ENCODE measurements around the gene CD151. TPM values are rescaled to one million over a fixed set of nuclear protein-coding genes. Genes with fewer than 3 reads are reported as not detected.

CD151 gene
- total and polyA plus RNA-seq, 4 donors, result 620 to 1,186 (median 771) TPM

GRCh38 chr11:790721-791564 is 41.8 kb upstream of the CD151 start:
- ATAC-seq (ENCODE audit: low FRiP score) (no peak), DNase-seq (no peak)
- H3K27me3 ChIP-seq (ENCODE audit: control insufficient read depth in 1 of 2, insufficient read depth in 2 of 2, low read length in 1 of 2), result no peaks in the 10 kb centered on the region
- H3K9me3 ChIP-seq (ENCODE audit: control insufficient read depth, low read length), result no peaks in the 10 kb centered on the region
- intact Hi-C loops (cut with DNase I), result no loop called here
- H3K4me1 ChIP-seq (ENCODE audit: control insufficient read depth in 1 of 2, insufficient read depth in 2 of 2, low read length in 2 of 2), result no peaks in the 10 kb centered on the region
- no peak overlapping the region for H3K27ac ChIP-seq (ENCODE audit: low read depth in 1 of 2, low read length in 2 of 2)
- 63 to 67% methylated on average over 17 to 18 of the region's 18 CpGs for WGBS, 2 donors
- H3K4me3 ChIP-seq (ENCODE audit: low read length in 2 of 2), result no peak overlapping the region
- H3K36me3 ChIP-seq (ENCODE audit: control insufficient read depth in 1 of 2, insufficient read depth in 2 of 2, low read length in 1 of 2), result no peaks in the 10 kb centered on the region

GRCh38 chr11:791658-792534 is 40.9 kb upstream of the CD151 start:
- 94% methylated on average over 46 to 49 of the region's 49 CpGs for WGBS, 2 donors
- no peaks in the 10 kb centered on the region for H3K9me3 ChIP-seq (ENCODE audit: control insufficient read depth, low read length)
- no peak overlapping the region for H3K4me3 ChIP-seq (ENCODE audit: low read length in 2 of 2)
- no peak overlapping the region for H3K27ac ChIP-seq (ENCODE audit: low read depth in 1 of 2, low read length in 2 of 2)
- no peaks in the 10 kb centered on the region for H3K36me3 ChIP-seq (ENCODE audit: control insufficient read depth in 1 of 2, insufficient read depth in 2 of 2, low read length in 1 of 2)
- H3K27me3 ChIP-seq (ENCODE audit: control insufficient read depth in 1 of 2, insufficient read depth in 2 of 2, low read length in 1 of 2), result no peaks in the 10 kb centered on the region
- DNase-seq (no peak), ATAC-seq (ENCODE audit: low FRiP score) (no peak)
- H3K4me1 ChIP-seq (ENCODE audit: control insufficient read depth in 1 of 2, insufficient read depth in 2 of 2, low read length in 2 of 2), result no peaks in the 10 kb centered on the region
- intact Hi-C loops (cut with DNase I), result no loop called here

DNA sequence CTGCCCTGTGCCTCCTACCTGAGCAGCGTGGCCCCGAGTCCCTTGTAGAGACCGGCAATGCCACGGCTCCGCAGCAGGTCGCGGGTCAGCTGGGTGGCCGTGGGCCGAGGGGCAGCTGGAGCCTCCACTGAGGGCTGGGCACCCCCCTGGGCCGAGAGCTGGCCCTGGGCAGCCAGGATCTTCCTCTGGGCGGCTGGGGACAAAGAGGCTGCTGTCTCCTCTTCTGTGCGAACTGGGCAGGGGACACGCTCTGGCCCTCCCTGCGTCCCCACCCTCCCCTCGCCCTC is 40.3 kb upstream of the CD151 start:
- 93 to 94% methylated on average over 8 to 15 of the region's 15 CpGs for WGBS, 2 donors
- H3K27ac ChIP-seq (ENCODE audit: low read depth in 1 of 2, low read length in 2 of 2), result no peak overlapping the region
- intact Hi-C loops (cut with DNase I), result no loop called here
- H3K27me3 ChIP-seq (ENCODE audit: control insufficient read depth in 1 of 2, insufficient read depth in 2 of 2, low read length in 1 of 2), result no peaks in the 10 kb centered on the region
- no peak overlapping the region for H3K4me3 ChIP-seq (ENCODE audit: low read length in 2 of 2)
- no peaks in the 10 kb centered on the region for H3K4me1 ChIP-seq (ENCODE audit: control insufficient read depth in 1 of 2, insufficient read depth in 2 of 2, low read length in 2 of 2)
- H3K36me3 ChIP-seq (ENCODE audit: control insufficient read depth in 1 of 2, insufficient read depth in 2 of 2, low read length in 1 of 2), result no peaks in the 10 kb centered on the region
- ATAC-seq (ENCODE audit: low FRiP score), result no peak
- no peaks in the 10 kb centered on the region for H3K9me3 ChIP-seq (ENCODE audit: control insufficient read depth, low read length)
- no peak for DNase-seq

- no peaks in the 10 kb centered on the region for H3K4me1 ChIP-seq (ENCODE audit: control insufficient read depth in 1 of 2, insufficient read depth in 2 of 2, low read length in 2 of 2)
- no peaks in the 10 kb centered on the region for H3K36me3 ChIP-seq (ENCODE audit: control insufficient read depth in 1 of 2, insufficient read depth in 2 of 2, low read length in 1 of 2)
- intact Hi-C loops (cut with DNase I), result no loop called here
- no peak overlapping the region for H3K4me3 ChIP-seq (ENCODE audit: low read length in 2 of 2)
- H3K27me3 ChIP-seq (ENCODE audit: control insufficient read depth in 1 of 2, insufficient read depth in 2 of 2, low read length in 1 of 2), result no peaks in the 10 kb centered on the region
- DNase-seq (no peak), ATAC-seq (ENCODE audit: low FRiP score) (no peak)
- H3K27ac ChIP-seq (ENCODE audit: low read depth in 1 of 2, low read length in 2 of 2), result no peak overlapping the region
- WGBS, 2 donors, result 91 to 95% methylated on average over 13 of the region's 13 CpGs
- no peaks in the 10 kb centered on the region for H3K9me3 ChIP-seq (ENCODE audit: control insufficient read depth, low read length)
Observed at GRCh38 chr11:792873-793272, 39.9 kb upstream of the CD151 start.

GRCh38 chr11:793556-793955 is 39.2 kb upstream of the CD151 start:
- ATAC-seq (ENCODE audit: low FRiP score), result no peak
- 84 to 85% methylated on average over 7 of the region's 7 CpGs for WGBS, 2 donors
- Histone ChIP-seq H3K36me3 (ENCODE audit: control insufficient read depth in 1 of 2, insufficient read depth in 2 of 2, low read length in 1 of 2) (no peaks in the 10 kb centered on the region), H3K4me3 (ENCODE audit: low read length in 2 of 2) (no peak overlapping the region), H3K9me3 (ENCODE audit: control insufficient read depth, low read length) (no peaks in the 10 kb centered on the region), H3K27ac (ENCODE audit: low read depth in 1 of 2, low read length in 2 of 2) (no peak overlapping the region), H3K27me3 (ENCODE audit: control insufficient read depth in 1 of 2, insufficient read depth in 2 of 2, low read length in 1 of 2) (no peaks in the 10 kb centered on the region), H3K4me1 (ENCODE audit: control insufficient read depth in 1 of 2, insufficient read depth in 2 of 2, low read length in 2 of 2) (no peaks in the 10 kb centered on the region)
- DNase-seq, result no peak
- intact Hi-C loops (cut with DNase I), result no loop called here

DNA sequence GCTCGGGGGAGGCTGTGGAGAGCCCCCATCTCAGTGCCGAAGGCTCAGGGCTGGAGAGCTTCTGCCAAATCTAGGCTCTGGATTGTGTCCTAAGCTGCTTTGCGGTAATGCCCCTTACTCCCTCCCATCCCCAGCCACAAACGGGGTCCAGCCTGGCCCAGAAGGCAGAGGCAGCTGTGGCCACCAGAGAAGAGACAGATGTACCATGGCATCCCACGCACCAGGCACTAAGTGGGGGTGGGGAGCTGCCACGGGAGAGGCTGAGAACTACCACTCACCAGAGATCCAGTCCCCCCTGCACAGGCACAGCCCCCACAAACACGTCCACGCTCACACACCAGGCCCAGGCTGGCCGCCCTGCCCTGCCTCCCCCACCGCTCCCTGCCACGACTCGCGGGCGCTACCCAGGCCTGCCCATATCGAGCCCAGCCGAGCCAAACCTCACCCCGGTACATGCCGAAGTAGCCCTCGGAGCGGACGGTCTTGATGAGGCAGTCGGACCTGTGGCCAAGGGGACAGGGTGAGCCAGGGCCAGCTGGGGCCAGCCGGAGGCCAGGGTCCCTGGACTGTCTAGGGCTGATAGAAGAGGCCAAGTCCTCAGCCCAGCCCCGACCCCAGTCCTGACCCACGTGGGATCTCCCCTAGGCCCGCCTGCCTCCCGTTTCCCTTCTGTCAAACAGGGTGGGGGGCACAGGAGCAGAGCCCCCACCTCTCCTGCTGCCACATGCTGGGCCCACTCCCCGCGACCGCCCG is 38.6 kb upstream of the CD151 start:
- whole genome bisulfite sequencing, 2 donors, result 92 to 93% methylated on average over 30 to 31 of the region's 31 CpGs
- no peaks in the 10 kb centered on the region for H3K9me3 ChIP-seq (ENCODE audit: control insufficient read depth, low read length)
- DNase-seq, result no peak
- ATAC-seq (ENCODE audit: low FRiP score), result no peak
- H3K36me3 ChIP-seq (ENCODE audit: control insufficient read depth in 1 of 2, insufficient read depth in 2 of 2, low read length in 1 of 2), result no peaks in the 10 kb centered on the region
- no peak overlapping the region for H3K27ac ChIP-seq (ENCODE audit: low read depth in 1 of 2, low read length in 2 of 2)
- no peak overlapping the region for H3K4me3 ChIP-seq (ENCODE audit: low read length in 2 of 2)
- no peaks in the 10 kb centered on the region for H3K4me1 ChIP-seq (ENCODE audit: control insufficient read depth in 1 of 2, insufficient read depth in 2 of 2, low read length in 2 of 2)
- H3K27me3 ChIP-seq (ENCODE audit: control insufficient read depth in 1 of 2, insufficient read depth in 2 of 2, low read length in 1 of 2), result no peaks in the 10 kb centered on the region
- intact Hi-C loops (cut with DNase I), result no loop called here

- no peaks in the 10 kb centered on the region for H3K36me3 ChIP-seq (ENCODE audit: control insufficient read depth in 1 of 2, insufficient read depth in 2 of 2, low read length in 1 of 2)
- H3K27me3 ChIP-seq (ENCODE audit: control insufficient read depth in 1 of 2, insufficient read depth in 2 of 2, low read length in 1 of 2), result no peaks in the 10 kb centered on the region
- no peak overlapping the region for H3K4me3 ChIP-seq (ENCODE audit: low read length in 2 of 2)
- ATAC-seq (ENCODE audit: low FRiP score) (no peak), DNase-seq (no peak)
- no peaks in the 10 kb centered on the region for H3K4me1 ChIP-seq (ENCODE audit: control insufficient read depth in 1 of 2, insufficient read depth in 2 of 2, low read length in 2 of 2)
- intact Hi-C loops (cut with DNase I), result no loop called here
- WGBS, 2 donors, result 63 to 65% methylated on average over 37 to 38 of the region's 38 CpGs
- H3K27ac ChIP-seq (ENCODE audit: low read depth in 1 of 2, low read length in 2 of 2), result no peak overlapping the region
- no peaks in the 10 kb centered on the region for H3K9me3 ChIP-seq (ENCODE audit: control insufficient read depth, low read length)
Observed at GRCh38 chr11:794766-795633, 37.8 kb upstream of the CD151 start.

Measured in aorta (tissue), 5 donors.